Stimulated activated CD4-positive, alpha-beta T cell treated with anti-CD3 and anti-CD28 coated beads, Interleukin-4, amount 100 ng/mL, for 48 hours (primary cell): ENCODE results near the gene CNGA4.
"Not testable (repeated sequence)": the region's sequence is repeated elsewhere in the genome, so short reads cannot be mapped to it uniquely, and the experiment has no call there.

Source experiments
- DNase-seq, 2 donors: peaks; one replicate each; pipeline ENCODE4 v3.0.0-alpha.2; 2020; ENCODE audit warnings: low read depth in 2 of 2

CNGA4 gene

GRCh38 chr11:6225896-6226295, 13.0 kb upstream of the CNGA4 start:
- DNase-seq = no peak

GRCh38 chr11:6228520-6228919, 10.4 kb upstream of the CNGA4 start:
- no peak for DNase-seq

GRCh38 chr11:6229911-6230310, 9.0 kb upstream of the CNGA4 start:
- no peak for DNase-seq

GRCh38 chr11:6232899-6233298, 6.0 kb upstream of the CNGA4 start:
- DNase-seq = no peak

GRCh38 chr11:6233984-6234386, 4.9 kb upstream of the CNGA4 start:
- no peak for DNase-seq

GRCh38 chr11:6234387-6235107, 4.3 kb upstream of the CNGA4 start, which contains the start of gene FHIP1B:
Gene FHIP1B (minus strand): TSS chr11:6234636. CDS start chr11:6224516, 10,120 bp downstream.
- DNase-seq = peak; percentile 96 to 100

GRCh38 chr11:6237266-6237665, 1.6 kb upstream of the CNGA4 start:
- DNase-seq = no peak

GRCh38 chr11:6237761-6238302, 1.1 kb upstream of the CNGA4 start:
- DNase-seq = no peak

GRCh38 chr11:6240139-6240538, 1.2 kb downstream of the CNGA4 start:
- DNase-seq = no peak

- DNase-seq = no peak
Observed at GRCh38 chr11:6240781-6241180, 1.9 kb downstream of the CNGA4 start.

GRCh38 chr11:6241316-6241715, 2.4 kb downstream of the CNGA4 start:
- DNase-seq = no peak

GRCh38 chr11:6245536-6245935, 6.6 kb downstream of the CNGA4 start:
- DNase-seq = no peak

GRCh38 chr11:6248248-6248647, 9.4 kb downstream of the CNGA4 start:
- DNase-seq = no peak

- not testable (repeated sequence) for DNase-seq
Observed at GRCh38 chr11:6248897-6249296, 10.0 kb downstream of the CNGA4 start.

- no peak for DNase-seq
Observed at GRCh38 chr11:6249770-6250555, 11.1 kb downstream of the CNGA4 start.

GRCh38 chr11:6251120-6251733, 12.3 kb downstream of the CNGA4 start:
- DNase-seq = peak in 1 of 2 donors; percentile 47

GRCh38 chr11:6251990-6252473, 13.1 kb downstream of the CNGA4 start:
- no peak for DNase-seq

GRCh38 chr11:6253197-6253596, 14.3 kb downstream of the CNGA4 start:
- no peak for DNase-seq

GRCh38 chr11:6258141-6258540, 19.3 kb downstream of the CNGA4 start:
- no peak for DNase-seq

GRCh38 chr11:6258571-6259081, 19.7 kb downstream of the CNGA4 start:
- DNase-seq = no peak

GRCh38 chr11:6260207-6260726, 21.4 kb downstream of the CNGA4 start:
- DNase-seq = no peak

- DNase-seq = no peak
Observed at GRCh38 chr11:6263662-6264061, 24.8 kb downstream of the CNGA4 start.
